Osteocyte (in vitro differentiated cells): ENCODE data around the gene EMID1. TPM values are rescaled to one million over a fixed set of nuclear protein-coding genes. Genes with fewer than 3 reads are reported as not detected.

Source experiments
- DNase-seq: peaks from one replicate; pipeline ENCODE4 v3.0.0; 2021; ENCODE audit warnings: mixed read lengths; ENCODE audit not compliant: unreplicated experiment; ENCODE audit errors: extremely low spot score
- H3K27ac Mint-ChIP-seq: one replicate; pipeline ENCODE4 v1.8.0; 2021; ENCODE audit warnings: mild to moderate bottlenecking, mixed read lengths; ENCODE audit not compliant: unreplicated experiment
- H3K27me3 Mint-ChIP-seq: one replicate; pipeline ENCODE4 v1.8.0; 2021; ENCODE audit warnings: mixed read lengths; ENCODE audit not compliant: unreplicated experiment
- H3K36me3 Mint-ChIP-seq: one replicate; pipeline ENCODE4 v1.8.0; 2021; ENCODE audit warnings: mixed read lengths; ENCODE audit not compliant: unreplicated experiment
- H3K4me1 Mint-ChIP-seq: one replicate; pipeline ENCODE4 v1.8.0; 2021; ENCODE audit warnings: mixed read lengths; ENCODE audit not compliant: unreplicated experiment
- H3K4me3 Mint-ChIP-seq: one replicate; pipeline ENCODE4 v1.8.0; 2021; ENCODE audit warnings: mild to moderate bottlenecking, moderate library complexity, mixed read lengths; ENCODE audit not compliant: unreplicated experiment
- H3K9me3 Mint-ChIP-seq: one replicate; pipeline ENCODE4 v1.8.0; 2021; ENCODE audit warnings: mixed read lengths; ENCODE audit not compliant: unreplicated experiment
- total RNA-seq: library from RNA; stranded (reverse); gene quantifications from 2 replicates; pipeline ENCODE4 v1.2.1, GENCODE V29; 2021
- TF ChIP-seq, protein P1 (sequence below): fragments of 200-600 bp; sonication (generic); IDR thresholded peaks from 2 replicates; pipeline ENCODE4 v1.5.0; 2021; ENCODE audit warnings: antibody characterized with exemption, mild to moderate bottlenecking, moderate library complexity

The EMID1 gene
- total RNA-seq, 1 donor from 2014 or later: 0.51 TPM

GRCh38 chr22:29203488-29204454, 1.9 kb upstream of the EMID1 start:
- Mint-ChIP-seq H3K9me3 (no peaks in the 10 kb centered on the region), H3K36me3 (no peaks in the 10 kb centered on the region), H3K27me3 (peaks cover 12% of the 10 kb centered on the region), H3K4me1 (peaks cover 16% of the 10 kb centered on the region), H3K4me3 (no peak overlapping the region), H3K27ac (no peak overlapping the region)
- TF ChIP-seq, protein P1, sequence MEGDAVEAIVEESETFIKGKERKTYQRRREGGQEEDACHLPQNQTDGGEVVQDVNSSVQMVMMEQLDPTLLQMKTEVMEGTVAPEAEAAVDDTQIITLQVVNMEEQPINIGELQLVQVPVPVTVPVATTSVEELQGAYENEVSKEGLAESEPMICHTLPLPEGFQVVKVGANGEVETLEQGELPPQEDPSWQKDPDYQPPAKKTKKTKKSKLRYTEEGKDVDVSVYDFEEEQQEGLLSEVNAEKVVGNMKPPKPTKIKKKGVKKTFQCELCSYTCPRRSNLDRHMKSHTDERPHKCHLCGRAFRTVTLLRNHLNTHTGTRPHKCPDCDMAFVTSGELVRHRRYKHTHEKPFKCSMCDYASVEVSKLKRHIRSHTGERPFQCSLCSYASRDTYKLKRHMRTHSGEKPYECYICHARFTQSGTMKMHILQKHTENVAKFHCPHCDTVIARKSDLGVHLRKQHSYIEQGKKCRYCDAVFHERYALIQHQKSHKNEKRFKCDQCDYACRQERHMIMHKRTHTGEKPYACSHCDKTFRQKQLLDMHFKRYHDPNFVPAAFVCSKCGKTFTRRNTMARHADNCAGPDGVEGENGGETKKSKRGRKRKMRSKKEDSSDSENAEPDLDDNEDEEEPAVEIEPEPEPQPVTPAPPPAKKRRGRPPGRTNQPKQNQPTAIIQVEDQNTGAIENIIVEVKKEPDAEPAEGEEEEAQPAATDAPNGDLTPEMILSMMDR: no peak
- DNase-seq: no peak

DNA sequence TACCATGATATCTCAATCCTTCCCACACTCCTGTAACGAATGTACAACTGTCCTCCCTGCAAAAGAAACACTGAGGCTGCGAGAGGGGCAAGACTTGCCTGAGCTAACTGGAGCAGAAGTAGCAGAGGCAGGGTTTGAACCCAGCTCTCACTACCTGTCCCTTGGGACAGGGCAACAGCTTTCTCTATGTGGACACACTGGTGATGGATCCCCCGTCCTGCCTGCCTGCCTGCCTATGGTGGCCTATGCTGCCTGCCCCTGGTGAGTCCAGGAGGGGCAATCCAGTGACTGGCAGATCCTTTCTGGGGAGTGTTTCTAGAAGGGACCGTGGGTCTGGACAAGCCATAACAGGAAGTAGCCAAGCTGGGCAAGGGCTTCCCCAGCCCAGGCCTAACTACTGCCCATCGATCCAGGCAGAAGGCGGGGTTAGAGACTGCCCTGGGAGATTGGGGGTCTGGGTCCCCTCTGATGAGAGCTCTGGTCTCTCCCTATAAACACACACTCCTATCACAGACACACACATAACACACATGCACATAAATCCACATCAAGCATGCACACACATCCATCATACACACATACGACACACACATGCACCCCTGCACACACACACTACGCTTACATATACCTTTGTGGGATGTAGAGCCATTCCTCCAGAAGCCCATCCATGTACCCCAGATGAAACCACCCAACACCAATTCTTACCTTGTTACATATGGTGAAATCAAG, 1.1 kb upstream of the EMID1 start:
- Mint-ChIP-seq H3K9me3 (no peaks in the 10 kb centered on the region), H3K27ac (no peak overlapping the region), H3K36me3 (no peaks in the 10 kb centered on the region), H3K27me3 (peaks cover 12% of the 10 kb centered on the region), H3K4me3 (peak overlapping the region; percentile 62), H3K4me1 (peaks cover 16% of the 10 kb centered on the region)
- TF ChIP-seq, protein P1: no peak
- DNase-seq: no peak

DNA sequence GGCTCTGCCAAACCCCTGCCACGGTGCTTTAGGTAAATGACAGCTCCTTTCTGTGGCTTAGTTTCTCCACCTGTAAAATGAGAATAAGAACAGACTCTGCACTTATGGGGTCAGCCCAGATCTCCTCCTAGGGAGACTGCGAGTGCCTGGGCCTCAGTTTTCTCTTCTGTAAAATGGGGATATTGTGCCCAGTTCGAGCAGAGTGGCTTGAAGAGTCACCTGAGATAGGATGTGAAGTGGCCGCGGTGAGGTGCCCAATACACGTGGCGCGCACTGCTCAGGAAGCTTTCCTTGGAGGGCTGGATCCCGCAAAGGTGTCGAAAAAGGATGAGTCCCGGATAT, 473 bp upstream of the EMID1 start:
- H3K4me3 Mint-ChIP-seq: peak overlapping the region; percentile 62

DNA sequence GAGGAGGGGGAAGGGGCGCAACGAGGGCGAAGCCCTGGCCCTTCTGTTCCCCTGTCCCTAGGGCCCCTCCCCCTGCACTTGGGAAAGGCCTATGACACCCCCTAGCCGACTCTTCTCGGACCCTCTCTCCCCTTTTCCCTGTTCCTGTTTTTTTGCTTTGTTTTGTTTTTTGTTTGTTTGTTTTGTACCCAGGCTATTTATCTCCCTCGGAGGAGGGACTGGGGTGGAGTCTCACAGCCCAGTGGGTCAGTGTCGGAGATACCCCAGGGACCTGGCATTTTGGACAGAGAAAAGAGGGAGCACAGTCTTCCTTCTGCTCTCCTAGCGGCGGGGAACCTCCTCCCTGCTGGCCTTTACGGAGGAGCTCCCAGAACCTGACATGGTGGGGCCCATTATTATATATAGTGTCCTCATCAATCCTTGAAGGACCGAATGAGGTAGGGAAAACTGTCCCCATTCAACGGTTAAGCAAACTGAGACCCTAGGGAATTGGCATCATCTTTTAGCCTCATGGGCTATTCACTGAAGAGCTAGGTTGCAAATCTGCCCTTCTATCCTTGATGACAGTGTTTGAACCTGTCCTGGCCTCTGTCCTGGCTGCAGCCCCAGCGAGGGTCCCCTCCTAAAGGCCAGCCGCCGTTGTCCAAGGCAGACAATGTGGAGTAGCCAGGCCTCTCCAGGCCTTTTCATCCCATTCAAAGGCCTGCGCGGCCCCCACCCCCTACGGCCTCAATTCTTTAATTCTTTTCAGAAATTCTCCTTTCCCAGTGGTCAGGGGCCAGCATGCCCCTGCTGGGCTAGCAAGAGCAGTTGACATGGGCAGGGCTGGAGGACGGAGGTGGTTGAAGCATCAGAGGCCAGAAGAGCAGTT, 911 bp downstream of the EMID1 start:
- H3K27me3 Mint-ChIP-seq: peaks cover 4% of the 10 kb centered on the region
- H3K27ac Mint-ChIP-seq: no peak overlapping the region
- peaks cover 16% of the 10 kb centered on the region for H3K4me1 Mint-ChIP-seq
- no peak for DNase-seq
- TF ChIP-seq, protein P1: no peak
- peak overlapping the region; percentile 69 for H3K4me3 Mint-ChIP-seq
- no peaks in the 10 kb centered on the region for H3K9me3 Mint-ChIP-seq
- no peaks in the 10 kb centered on the region for H3K36me3 Mint-ChIP-seq

More for the DNA sequence above, 473 bp upstream of the EMID1 start:
- peaks cover 12% of the 10 kb centered on the region for H3K27me3 Mint-ChIP-seq
- H3K27ac Mint-ChIP-seq: no peak overlapping the region
- H3K4me1 Mint-ChIP-seq: peaks cover 16% of the 10 kb centered on the region
- DNase-seq: no peak
- TF ChIP-seq, protein P1: no peak
- no peaks in the 10 kb centered on the region for H3K36me3 Mint-ChIP-seq
- no peaks in the 10 kb centered on the region for H3K9me3 Mint-ChIP-seq
